Suprapubic skin (tissue), 4 donors: ENCODE results near the gene AIRE.

Source experiments
- CTCF ChIP-seq, 2 donors: fragments of 200-600 bp in 1 of 2; fragments of 450-650 bp in 1 of 2; sonication (generic) in 1 of 2; IDR thresholded peaks; one replicate each; pipeline ENCODE4 v1.5.1; 2016 to 2019; ENCODE audit warnings: antibody characterized with exemption in 2 of 2, mild to moderate bottlenecking in 1 of 2, moderate library complexity in 1 of 2
- EP300 ChIP-seq: sonication (generic); formaldehyde crosslinking; IDR thresholded peaks from one replicate; pipeline ENCODE4 v1.6.1; 2017; ENCODE audit warnings: antibody characterized with exemption
- POLR2A ChIP-seq, 2 donors: fragments of 450-650 bp; IDR thresholded peaks; one replicate each; pipeline ENCODE4 v1.6.1; 2017; ENCODE audit warnings: antibody characterized with exemption in 2 of 2, mild to moderate bottlenecking in 2 of 2, moderate library complexity in 2 of 2
- POLR2AphosphoS5 ChIP-seq, 3 donors: sonication (generic); formaldehyde crosslinking; IDR thresholded peaks; one replicate each; pipeline ENCODE4 v1.6.1; 2017; ENCODE audit warnings: antibody characterized with exemption in 3 of 3

- TF ChIP-seq POLR2A (IDR thresholded peaks at IDR 0.05), result no peak
- TF ChIP-seq CTCF (IDR thresholded peaks at IDR 0.05), result no peak
- TF ChIP-seq EP300, result no peak
- TF ChIP-seq POLR2AphosphoS5 (IDR thresholded peaks at IDR 0.05), result no peak
Measured at GRCh38 chr21:44324106-44324853, 38.6 kb downstream of the AIRE start.
